Mesothelial cell of epicardium (in vitro differentiated cells): ENCODE results near the gene SERINC2. TPM values are rescaled to one million over a fixed set of nuclear protein-coding genes. Genes with fewer than 3 reads are reported as not detected.
A peak's percentile ranks its signal among the peaks of the same experiment; 100 is the strongest.

Experiments
- DNase-seq, 2 experiments: peaks; one replicate each; pipeline ENCODE4 v3.0.0; 2021; ENCODE audit warnings: low spot score in 2 of 2; ENCODE audit not compliant: unreplicated experiment in 2 of 2
- H3K27ac Mint-ChIP-seq: 2 replicates; pipeline ENCODE4 v1.8.0; 2021; ENCODE audit warnings: mixed read lengths
- H3K27me3 Mint-ChIP-seq: 2 replicates; pipeline ENCODE4 v1.8.0; 2021; ENCODE audit warnings: low read depth, mixed read lengths
- H3K36me3 Mint-ChIP-seq: 2 replicates; pipeline ENCODE4 v1.8.0; 2021; ENCODE audit warnings: mixed read lengths
- H3K4me1 Mint-ChIP-seq: 2 replicates; pipeline ENCODE4 v1.8.0; 2021; ENCODE audit warnings: mixed read lengths
- H3K4me3 Mint-ChIP-seq: 2 replicates; pipeline ENCODE4 v1.8.0; 2021; ENCODE audit warnings: mild to moderate bottlenecking, moderate library complexity, mixed read lengths
- H3K9me3 Mint-ChIP-seq: 2 replicates; pipeline ENCODE4 v1.8.0; 2021; ENCODE audit warnings: mixed read lengths
- CTCF ChIP-seq: fragments of 200-600 bp; sonication (generic); IDR thresholded peaks from one replicate; pipeline ENCODE4 v1.5.0; 2021; ENCODE audit warnings: antibody characterized with exemption; ENCODE audit not compliant: unreplicated experiment
- total RNA-seq: library from RNA; stranded (reverse); gene quantifications from 3 replicates; pipeline ENCODE4 v1.2.1, GENCODE V29; 2021

Gene SERINC2
- total RNA-seq, 1 donor from 2014 or later = 45.4 TPM

- DNase-seq = no peak
- H3K4me3 Mint-ChIP-seq = no peak overlapping the region
- H3K27ac Mint-ChIP-seq = no peak overlapping the region
Measured at GRCh38 chr1:31417148-31417547, 4.1 kb downstream of the SERINC2 start.

GRCh38 chr1:31418626-31419323, 5.8 kb downstream of the SERINC2 start:
- no peak overlapping the region for H3K4me3 Mint-ChIP-seq
- H3K27me3 Mint-ChIP-seq = peaks cover 1% of the 10 kb centered on the region
- H3K36me3 Mint-ChIP-seq = peaks cover 2% of the 10 kb centered on the region
- no peak overlapping the region for H3K27ac Mint-ChIP-seq
- DNase-seq = no peak
- H3K4me1 Mint-ChIP-seq = peaks cover 16% of the 10 kb centered on the region
- no peaks in the 10 kb centered on the region for H3K9me3 Mint-ChIP-seq
- TF ChIP-seq CTCF = no peak

More at GRCh38 chr1:31417148-31417547, 4.1 kb downstream of the SERINC2 start:
- no peaks in the 10 kb centered on the region for H3K9me3 Mint-ChIP-seq
- TF ChIP-seq CTCF = no peak
- peaks cover 20% of the 10 kb centered on the region for H3K4me1 Mint-ChIP-seq
- peaks cover 3% of the 10 kb centered on the region for H3K27me3 Mint-ChIP-seq
- H3K36me3 Mint-ChIP-seq = no peaks in the 10 kb centered on the region

GRCh38 chr1:31420716-31421115, 7.7 kb downstream of the SERINC2 start:
- no peak for DNase-seq
- Mint-ChIP-seq H3K9me3 (no peaks in the 10 kb centered on the region), H3K36me3 (peaks cover 2% of the 10 kb centered on the region), H3K27ac (no peak overlapping the region), H3K4me3 (no peak overlapping the region), H3K4me1 (peaks cover 7% of the 10 kb centered on the region), H3K27me3 (no peaks in the 10 kb centered on the region)
- no peak for TF ChIP-seq CTCF

- no peak overlapping the region for H3K27ac Mint-ChIP-seq
- no peak for DNase-seq
- no peak for TF ChIP-seq CTCF
- peaks cover 7% of the 10 kb centered on the region for H3K4me1 Mint-ChIP-seq
- H3K9me3 Mint-ChIP-seq = no peaks in the 10 kb centered on the region
- peaks cover 2% of the 10 kb centered on the region for H3K36me3 Mint-ChIP-seq
- no peaks in the 10 kb centered on the region for H3K27me3 Mint-ChIP-seq
- H3K4me3 Mint-ChIP-seq = no peak overlapping the region
Measured at GRCh38 chr1:31421371-31422040, 8.5 kb downstream of the SERINC2 start.

- no peaks in the 10 kb centered on the region for H3K4me1 Mint-ChIP-seq
- H3K4me3 Mint-ChIP-seq = no peak overlapping the region
- TF ChIP-seq CTCF = peak; percentile 85
- no peaks in the 10 kb centered on the region for H3K27me3 Mint-ChIP-seq
- H3K36me3 Mint-ChIP-seq = peaks cover 4% of the 10 kb centered on the region
- DNase-seq = peak; percentile 40 to 83
- peak overlapping the region; percentile 20 for H3K27ac Mint-ChIP-seq
- no peaks in the 10 kb centered on the region for H3K9me3 Mint-ChIP-seq
Measured at GRCh38 chr1:31422505-31423319, 9.7 kb downstream of the SERINC2 start.
